COLO668 (cell line): ENCODE data around the gene MYNN.
"Not testable (repeated sequence)": the region's sequence is repeated elsewhere in the genome, so short reads cannot be mapped to it uniquely, and the experiment has no call there.

Experiments used
- DNase-seq: peaks from one replicate; lab custom pipeline; 2025; ENCODE audit not compliant: unreplicated experiment; lab: John Stamatoyannopoulos, UW

MYNN gene

DNA sequence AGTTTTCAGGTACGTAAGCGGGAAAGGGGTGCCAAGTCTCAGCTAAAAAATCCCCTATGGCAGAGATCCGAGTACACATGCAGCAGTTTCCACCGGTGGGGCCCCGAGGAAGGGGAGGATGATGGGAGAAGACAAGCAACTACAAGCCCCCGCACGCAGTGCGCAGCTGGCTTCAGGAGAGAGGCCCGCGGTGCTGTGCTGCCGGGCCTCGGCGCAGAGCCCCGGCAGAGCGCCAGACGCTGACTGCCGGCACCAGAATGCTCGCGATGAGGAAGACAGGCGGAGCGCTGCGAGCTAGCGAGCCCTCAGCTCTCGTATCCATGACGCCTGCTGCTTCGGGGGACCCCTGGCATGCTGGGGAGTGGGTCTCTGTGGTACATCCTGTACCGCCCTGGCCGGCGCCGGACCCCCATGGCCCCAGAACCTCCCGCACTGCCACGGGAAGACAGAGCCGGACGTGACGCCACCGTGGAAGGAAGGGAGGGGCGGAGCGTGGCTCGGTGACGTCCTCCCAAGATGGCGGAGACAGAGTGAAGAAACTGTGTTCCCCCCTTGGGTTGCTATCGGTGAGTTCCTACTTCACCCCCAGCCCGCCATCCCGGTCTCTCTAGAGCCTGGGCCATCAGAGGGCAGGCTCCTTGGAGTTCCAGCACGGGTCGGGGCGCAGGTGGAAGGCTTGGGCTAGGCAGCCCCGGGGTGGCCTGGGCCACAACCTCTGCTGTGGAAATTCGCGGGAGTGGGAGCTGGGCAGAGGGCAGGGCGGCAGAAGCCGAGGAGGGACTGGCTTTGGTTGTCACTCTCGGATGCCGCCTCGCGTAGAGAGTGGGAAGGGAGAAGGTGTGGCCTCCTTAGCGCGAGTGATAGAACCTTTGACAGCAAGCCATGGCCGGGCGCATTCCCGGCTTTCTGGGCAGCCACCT is at the start of gene MYNN:
TSS of gene MYNN (plus strand) at position 500 of the 920 bp plus-strand sequence. CDS start 900 bp downstream, outside the sequence.
- peak; percentile 87 for DNase-seq

- DNase-seq: not testable (repeated sequence)
Observed at GRCh38 chr3:169731857-169732256, 41.3 kb upstream of the MYNN start.

DNA sequence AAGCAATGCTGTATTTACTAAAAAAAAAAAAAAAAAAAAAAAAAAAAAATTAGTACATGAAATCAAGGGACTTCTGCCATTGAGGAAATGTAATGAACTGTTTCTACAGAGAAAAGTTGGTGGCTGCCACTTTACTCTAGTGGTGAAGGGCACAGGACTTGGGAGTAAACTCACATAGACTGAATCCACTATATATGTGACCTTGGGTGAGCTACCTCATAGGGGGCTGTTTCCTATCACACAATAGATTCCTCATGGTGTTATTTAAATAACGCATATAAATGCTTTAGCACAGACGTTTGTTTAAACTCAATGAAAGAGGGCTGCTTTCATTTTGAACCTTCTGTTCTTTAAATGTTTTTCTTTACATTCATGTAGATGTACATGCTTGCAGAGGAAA is 34.1 kb upstream of the MYNN start:
- DNase-seq: no peak

DNA sequence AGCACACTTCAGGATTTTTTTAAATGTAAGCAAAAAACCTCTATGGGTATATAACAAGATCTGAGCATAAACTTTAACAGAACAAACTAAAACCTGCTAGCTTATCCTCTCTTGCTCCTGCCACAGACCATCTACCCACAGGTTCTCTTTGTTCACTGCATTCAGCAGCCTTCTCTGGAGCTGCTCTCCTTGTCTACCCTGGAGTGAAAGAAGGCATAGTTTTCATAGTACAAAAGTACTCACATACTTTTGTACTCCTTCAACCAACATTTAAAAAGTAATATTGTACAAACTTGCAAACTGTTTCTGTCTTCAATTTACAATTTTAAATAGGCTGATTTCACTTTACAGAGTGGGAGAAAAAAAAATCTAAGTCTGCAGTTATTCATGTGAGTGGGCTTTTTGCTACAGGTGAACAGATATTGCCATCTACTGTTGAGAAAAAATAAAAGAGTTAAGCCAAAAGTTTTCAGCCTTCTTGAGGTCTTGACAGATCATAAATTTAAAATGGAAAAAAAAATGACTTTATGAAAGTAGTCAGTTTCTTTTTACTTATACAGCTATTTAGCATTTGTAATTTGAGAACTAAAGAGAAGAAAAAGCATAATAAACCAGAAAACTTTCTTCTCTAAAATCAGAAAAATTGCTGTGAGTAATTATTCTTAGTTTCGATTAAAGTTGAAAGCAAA is 28.7 kb upstream of the MYNN start:
- no peak for DNase-seq

DNA sequence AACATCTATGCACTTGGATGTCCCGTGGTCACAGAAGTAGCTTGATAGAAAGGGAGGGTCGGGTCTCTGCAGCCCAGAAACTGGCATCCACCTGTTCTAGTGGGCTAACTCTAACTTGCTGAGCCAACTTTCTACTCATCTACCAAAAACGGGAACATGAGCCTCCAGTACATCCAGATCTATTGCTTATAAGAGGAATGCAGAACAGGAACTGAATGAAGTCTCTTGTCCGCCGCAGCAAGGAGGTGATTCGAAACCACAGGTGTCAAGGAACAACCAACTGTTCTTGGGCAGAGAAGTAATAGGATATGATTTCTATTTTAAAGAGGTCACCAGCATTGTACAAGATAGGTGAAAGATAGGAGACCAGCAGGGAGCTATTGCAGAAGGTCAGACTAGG is 26.3 kb upstream of the MYNN start:
- DNase-seq: no peak

DNA sequence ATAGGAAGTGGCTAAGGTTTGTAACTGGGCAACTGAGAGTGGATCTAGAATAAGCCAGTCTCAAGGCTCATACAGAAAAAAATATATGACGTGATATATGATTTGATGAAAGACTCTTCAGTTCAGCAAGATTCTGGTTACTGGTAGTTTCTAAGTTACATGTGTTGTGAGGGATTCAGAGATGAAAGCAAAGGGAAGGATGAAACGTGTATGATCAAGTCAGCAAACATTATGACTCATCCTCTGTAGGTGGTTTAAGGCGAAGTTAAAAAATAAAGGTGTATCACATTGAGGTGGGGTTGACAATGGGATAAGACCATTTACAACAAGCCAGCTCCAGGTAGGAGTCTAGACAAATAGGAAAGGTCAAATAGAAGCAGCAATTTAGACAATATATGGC is 24.5 kb upstream of the MYNN start:
- no peak for DNase-seq

DNA sequence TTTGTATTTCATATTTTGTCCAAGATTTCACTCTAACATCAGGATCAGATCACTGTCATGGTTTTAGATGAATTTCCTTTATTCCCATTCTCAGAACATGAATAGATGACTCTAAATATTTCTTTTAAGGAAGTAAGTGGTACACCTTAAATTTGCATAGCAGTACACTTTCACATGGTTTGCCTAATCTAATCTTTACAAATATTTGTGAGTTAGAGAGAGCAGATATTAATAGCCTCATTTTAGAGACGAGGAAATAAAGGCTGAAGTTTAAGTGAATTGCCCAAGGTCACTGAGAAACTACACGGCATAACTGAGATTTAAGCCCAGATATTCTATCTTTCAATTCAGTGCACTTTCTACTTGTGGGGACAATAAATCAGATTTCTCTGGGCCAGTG is 22.5 kb upstream of the MYNN start:
- no peak for DNase-seq

GRCh38 chr3:169751875-169752274 is 21.3 kb upstream of the MYNN start:
- DNase-seq: no peak

- no peak for DNase-seq
Observed at GRCh38 chr3:169754711-169755110, 18.5 kb upstream of the MYNN start.

DNA sequence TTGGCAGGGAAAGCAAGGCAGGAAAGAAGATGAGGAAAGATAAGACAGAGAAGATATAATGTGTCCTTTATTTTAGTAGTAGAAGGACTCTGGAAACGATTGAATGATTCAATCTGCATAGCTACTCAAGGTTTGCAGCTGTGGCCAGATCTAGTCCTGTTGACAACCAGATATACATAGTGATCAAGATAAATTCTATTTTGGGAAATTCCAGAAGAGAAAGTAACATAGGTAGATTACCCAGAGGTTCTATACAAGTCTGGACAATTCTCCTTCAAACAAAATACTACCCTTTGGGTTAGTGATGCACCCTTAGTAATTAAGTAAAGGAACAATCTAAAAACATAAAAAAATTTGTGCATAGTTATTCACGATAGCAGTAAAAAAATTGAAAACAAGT is 17.7 kb upstream of the MYNN start:
- DNase-seq: no peak

DNA sequence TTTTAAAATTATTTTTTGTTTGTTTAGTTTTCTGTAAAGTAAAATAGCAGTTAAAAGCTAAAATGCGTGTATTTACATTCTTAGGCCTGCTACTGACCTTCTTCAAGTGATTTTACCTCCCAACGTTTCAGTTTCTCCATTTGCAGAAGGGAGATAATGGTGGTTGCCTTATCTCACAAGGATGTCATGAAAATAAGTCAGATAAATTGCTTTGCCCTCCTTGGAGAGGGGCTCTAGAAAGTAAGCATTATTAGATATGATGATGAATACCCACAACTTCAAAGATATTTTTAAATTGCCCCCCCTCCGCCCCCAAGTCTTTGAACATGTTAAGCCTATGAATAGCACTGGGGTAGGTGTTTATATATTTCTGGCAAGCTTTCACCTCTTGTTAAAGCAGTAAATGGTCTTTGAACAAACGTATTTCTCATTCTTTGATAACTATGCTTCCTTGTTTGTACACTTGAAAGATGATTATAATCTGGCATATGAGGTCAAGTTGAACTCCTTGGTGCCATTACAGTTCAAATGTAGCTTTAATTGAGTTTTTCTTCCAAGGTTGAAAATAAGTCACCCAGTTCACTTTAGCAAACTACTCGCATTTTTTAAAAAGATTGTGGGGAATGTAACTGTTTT is 14.7 kb upstream of the MYNN start:
- no peak for DNase-seq

DNA sequence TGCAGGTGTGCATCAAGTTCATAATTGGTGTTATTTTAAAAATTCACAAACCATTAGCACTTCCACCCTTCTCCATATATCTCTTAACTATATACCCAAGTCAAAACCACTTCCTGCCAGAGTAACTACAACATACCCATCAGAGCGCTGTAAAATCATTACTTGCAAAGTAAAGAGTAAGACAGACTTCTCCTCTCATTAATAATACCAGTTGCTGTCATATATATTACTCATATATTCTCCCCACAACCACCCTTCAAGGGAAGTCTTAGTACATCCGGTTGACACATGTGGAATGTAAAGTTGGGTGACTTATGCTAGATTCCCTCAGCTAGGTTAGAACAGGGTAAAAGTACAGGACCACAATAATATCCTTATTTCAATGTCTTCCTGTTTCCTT is 13.9 kb upstream of the MYNN start:
- no peak for DNase-seq

- no peak for DNase-seq
Observed at GRCh38 chr3:169760479-169760878, 12.7 kb upstream of the MYNN start.

- DNase-seq: peak; percentile 43
Observed at GRCh38 chr3:169764312-169764881, 8.8 kb upstream of the MYNN start.

DNA sequence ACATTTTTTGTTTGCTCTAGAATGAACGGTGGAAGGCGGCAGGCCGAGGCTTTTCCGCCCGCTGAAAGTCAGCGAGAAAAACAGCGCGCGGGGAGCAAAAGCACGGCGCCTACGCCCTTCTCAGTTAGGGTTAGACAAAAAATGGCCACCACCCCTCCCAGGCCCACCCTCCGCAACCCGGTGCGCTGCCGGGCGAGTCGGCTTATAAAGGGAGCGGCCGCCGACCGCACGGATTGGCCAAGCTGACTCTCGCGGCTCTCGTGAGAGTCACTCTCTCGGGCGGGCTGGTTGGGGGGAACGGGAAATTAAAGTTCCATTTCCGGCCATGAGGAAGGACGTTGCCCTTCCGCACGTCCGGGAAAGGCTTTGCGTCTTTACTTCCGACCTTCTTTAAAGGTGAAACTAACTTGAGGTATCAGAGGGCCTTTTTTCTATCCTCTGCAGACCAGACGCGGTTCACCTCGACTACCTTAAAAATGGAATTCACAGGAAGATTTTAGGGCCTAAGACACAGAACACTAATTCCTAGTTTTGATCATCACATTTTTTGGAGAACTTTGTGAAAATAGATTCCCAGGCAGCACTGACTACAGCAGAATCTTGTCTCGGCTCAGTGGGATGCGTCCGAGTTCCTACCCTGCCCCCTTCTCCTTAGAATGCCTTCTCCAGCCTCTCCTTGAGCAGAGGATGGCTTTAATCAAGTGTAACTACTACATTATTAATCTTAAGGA is 8.1 kb upstream of the MYNN start, which contains the start of gene TERC:
TSS of gene TERC (minus strand) at position 179 of the 731 bp plus-strand sequence.
- DNase-seq: peak; percentile 86

DNA sequence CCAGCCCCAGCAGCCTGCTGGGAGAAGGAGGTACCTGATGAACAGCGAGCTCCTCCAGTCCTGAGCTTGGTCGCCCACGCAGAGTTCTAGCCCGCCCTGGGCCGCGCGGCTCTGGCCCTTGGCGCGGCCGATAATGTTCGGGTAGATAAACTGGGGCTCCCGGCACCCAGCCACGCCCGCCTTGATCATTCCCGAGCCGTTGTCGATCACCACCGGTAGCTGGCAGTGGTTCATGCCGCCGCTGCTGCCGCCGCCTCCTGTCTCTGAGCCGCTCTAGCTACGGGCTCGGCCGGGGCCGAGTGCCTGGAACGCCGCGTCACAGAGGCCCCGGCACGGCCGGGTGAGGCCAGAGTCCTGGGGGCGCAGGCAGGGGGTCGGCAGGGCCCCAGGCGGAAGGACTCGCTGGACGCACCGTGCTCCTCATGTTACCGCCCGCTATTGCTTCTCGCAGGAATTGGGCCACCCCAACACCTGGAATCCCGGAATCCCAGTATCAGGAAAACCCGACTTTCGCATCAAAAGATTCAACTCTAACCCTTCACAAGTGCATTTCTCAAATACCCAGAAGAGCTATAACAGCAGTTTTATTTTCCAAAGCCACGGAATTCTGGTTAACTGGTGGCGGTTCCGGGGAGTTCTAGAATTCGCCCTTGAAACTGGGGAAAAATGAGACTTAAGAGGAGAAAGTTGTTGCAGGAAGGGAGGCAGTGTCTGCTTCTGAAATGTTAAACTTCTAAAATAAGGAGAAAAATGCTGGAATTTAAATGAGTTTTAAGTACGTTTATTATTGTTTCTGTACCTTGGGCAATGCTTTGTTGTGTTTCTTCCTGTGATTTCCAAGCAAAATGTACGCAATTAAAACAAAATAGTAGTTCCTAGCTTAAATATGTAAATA is 3.7 kb upstream of the MYNN start, which contains the start of gene ACTRT3:
TSS of gene ACTRT3 (minus strand) at position 275 of the 895 bp plus-strand sequence. CDS start at position 234, 41 bp downstream.
- peak; percentile 70 for DNase-seq

DNA sequence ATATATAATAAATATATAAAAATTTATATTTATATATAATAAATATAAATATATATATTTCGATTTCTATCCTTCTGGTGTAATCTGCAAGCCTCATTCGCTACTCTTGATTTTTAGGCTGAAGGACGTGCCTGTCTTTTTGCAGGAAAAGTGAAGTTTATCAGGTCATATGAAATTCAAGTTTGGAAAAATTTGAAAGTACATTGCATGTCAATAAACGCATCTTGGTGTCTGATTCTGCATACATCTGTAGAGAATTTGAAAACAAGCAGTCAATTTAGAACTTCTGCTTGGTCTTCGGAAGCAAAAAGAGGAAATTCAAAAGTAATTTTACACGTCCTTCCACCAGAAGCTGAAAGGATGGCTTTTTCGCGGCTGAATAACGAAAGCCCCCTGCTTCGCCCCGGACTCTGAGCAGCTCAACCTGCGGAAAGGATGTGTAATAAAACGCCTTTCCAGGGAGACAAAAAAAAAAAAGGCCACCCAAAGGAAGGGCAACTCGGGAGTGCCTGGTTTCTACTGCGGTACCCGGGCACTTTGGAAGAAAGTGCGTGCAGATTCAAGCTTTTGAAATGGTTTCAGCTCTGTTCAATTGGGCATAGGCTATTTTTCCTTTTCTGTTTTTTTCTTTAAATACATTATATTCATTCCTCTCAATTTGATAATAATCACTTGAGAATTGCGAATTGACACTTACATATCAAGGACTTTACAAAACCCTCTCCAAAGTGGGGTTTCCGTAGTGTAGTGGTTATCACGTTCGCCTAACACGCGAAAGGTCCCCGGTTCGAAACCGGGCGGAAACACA is 1.5 kb upstream of the MYNN start:
- peak; percentile 59 for DNase-seq

- peak; percentile 69 for DNase-seq
Observed at GRCh38 chr3:169772305-169772896, 795 bp upstream of the MYNN start.
